ENCODE data around the gene MMP12. TPM values are rescaled to one million over a fixed set of nuclear protein-coding genes. Genes with fewer than 3 reads are reported as not detected.

MMP12 gene
- total RNA-seq, 1 experiment from 2014 or later: not detected

DNA sequence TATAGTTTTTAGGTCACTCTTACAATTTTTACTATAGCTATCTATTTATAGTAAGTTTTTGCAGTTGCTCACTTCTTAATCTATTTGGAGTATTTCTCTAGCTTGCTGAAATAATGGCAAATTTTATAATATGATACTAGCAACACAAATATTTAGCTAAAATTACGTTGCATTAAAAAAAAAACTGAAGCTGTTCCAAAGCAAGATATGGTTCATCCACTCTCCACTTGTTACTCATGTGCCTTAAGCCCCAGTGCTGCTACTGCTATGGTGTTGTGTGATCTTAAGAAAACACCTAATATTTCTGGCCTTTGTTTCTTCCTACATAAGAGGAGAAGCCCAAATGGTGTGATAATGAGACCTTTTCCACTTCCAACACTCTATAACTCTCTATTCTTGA is 31.9 kb downstream of the MMP12 start:
- BruUV-seq (replicated peaks): no TSS peak

DNA sequence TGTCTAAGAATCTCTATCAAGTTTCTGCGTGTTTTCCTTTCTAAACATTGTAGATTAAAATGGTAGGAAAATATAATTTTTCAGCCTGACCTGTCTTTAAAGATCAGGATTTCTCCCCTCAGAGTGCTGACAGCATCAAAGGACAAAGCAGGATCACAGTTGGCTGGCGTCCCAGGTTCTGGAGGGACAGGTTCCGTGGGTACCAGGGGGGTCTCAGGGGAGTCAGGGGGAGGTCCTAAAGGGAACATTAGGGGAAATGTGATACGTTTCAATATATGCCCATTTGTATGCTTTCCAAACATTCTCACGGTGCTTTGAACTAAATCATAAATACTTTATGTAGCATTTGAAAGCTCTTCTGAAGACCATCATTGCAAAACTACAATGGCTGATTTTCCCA is 34.8 kb downstream of the MMP12 start:
- ChIA-PET POLR2A (no interaction called here), CTCF (no interaction called here)
- TF ChIP-seq, protein P1, sequence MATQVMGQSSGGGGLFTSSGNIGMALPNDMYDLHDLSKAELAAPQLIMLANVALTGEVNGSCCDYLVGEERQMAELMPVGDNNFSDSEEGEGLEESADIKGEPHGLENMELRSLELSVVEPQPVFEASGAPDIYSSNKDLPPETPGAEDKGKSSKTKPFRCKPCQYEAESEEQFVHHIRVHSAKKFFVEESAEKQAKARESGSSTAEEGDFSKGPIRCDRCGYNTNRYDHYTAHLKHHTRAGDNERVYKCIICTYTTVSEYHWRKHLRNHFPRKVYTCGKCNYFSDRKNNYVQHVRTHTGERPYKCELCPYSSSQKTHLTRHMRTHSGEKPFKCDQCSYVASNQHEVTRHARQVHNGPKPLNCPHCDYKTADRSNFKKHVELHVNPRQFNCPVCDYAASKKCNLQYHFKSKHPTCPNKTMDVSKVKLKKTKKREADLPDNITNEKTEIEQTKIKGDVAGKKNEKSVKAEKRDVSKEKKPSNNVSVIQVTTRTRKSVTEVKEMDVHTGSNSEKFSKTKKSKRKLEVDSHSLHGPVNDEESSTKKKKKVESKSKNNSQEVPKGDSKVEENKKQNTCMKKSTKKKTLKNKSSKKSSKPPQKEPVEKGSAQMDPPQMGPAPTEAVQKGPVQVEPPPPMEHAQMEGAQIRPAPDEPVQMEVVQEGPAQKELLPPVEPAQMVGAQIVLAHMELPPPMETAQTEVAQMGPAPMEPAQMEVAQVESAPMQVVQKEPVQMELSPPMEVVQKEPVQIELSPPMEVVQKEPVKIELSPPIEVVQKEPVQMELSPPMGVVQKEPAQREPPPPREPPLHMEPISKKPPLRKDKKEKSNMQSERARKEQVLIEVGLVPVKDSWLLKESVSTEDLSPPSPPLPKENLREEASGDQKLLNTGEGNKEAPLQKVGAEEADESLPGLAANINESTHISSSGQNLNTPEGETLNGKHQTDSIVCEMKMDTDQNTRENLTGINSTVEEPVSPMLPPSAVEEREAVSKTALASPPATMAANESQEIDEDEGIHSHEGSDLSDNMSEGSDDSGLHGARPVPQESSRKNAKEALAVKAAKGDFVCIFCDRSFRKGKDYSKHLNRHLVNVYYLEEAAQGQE (IDR thresholded peaks at IDR 0.05; ENCODE audit: insufficient read depth in 1 of 2, low read depth in 2 of 2, low read length in 1 of 2): no peak
- TF ChIP-seq SIN3A (IDR thresholded peaks at IDR 0.05; ENCODE audit: borderline replicate concordance, insufficient read depth, low read depth, low read length) (no peak), POLR2AphosphoS5 (IDR thresholded peaks at IDR 0.05; ENCODE audit: low read depth, low read length) (no peak), TCF7L2 (IDR thresholded peaks at IDR 0.05; ENCODE audit: low read depth, low read length) (no peak)
- TF ChIP-seq, protein P2, sequence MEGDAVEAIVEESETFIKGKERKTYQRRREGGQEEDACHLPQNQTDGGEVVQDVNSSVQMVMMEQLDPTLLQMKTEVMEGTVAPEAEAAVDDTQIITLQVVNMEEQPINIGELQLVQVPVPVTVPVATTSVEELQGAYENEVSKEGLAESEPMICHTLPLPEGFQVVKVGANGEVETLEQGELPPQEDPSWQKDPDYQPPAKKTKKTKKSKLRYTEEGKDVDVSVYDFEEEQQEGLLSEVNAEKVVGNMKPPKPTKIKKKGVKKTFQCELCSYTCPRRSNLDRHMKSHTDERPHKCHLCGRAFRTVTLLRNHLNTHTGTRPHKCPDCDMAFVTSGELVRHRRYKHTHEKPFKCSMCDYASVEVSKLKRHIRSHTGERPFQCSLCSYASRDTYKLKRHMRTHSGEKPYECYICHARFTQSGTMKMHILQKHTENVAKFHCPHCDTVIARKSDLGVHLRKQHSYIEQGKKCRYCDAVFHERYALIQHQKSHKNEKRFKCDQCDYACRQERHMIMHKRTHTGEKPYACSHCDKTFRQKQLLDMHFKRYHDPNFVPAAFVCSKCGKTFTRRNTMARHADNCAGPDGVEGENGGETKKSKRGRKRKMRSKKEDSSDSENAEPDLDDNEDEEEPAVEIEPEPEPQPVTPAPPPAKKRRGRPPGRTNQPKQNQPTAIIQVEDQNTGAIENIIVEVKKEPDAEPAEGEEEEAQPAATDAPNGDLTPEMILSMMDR (IDR thresholded peaks at IDR 0.05): no peak
- Histone ChIP-seq H3K36me3 (ENCODE audit: control insufficient read depth, insufficient read depth, low read length) (no peaks in the 10 kb centered on the region), H3K4me3 (ENCODE audit: low read depth in 2 of 2, low read length in 2 of 2) (no peak overlapping the region), H3K4me1 (ENCODE audit: control insufficient read depth, insufficient read depth, low read length) (no peaks in the 10 kb centered on the region), H3K9me3 (ENCODE audit: control insufficient read depth, insufficient read depth, low read depth, low read length) (no peaks in the 10 kb centered on the region), H3K27me3 (ENCODE audit: control insufficient read depth, insufficient read depth, low read length) (peaks cover 25% of the 10 kb centered on the region), H3K27ac (ENCODE audit: low read length) (no peak overlapping the region)
- DNase-seq (ENCODE audit: low read depth, low spot score) (no peak), ATAC-seq (no peak)
- intact Hi-C loops (cut with micrococcal nuclease; ENCODE audit: unreplicated experiment) (no loop called here), in situ Hi-C loops (cut with HindIII; ENCODE audit: low pct_unique_long_range_greater_than_20kb, low sequenced_read_pairs) (no loop called here)
- no TSS peak for BruUV-seq (replicated peaks)

More for the DNA sequence above, 31.9 kb downstream of the MMP12 start:
- Histone ChIP-seq H3K27me3 (ENCODE audit: control insufficient read depth, insufficient read depth, low read length) (peaks cover 18% of the 10 kb centered on the region), H3K4me3 (ENCODE audit: low read depth in 2 of 2, low read length in 2 of 2) (no peak overlapping the region), H3K9me3 (ENCODE audit: control insufficient read depth, insufficient read depth, low read depth, low read length) (no peaks in the 10 kb centered on the region), H3K36me3 (ENCODE audit: control insufficient read depth, insufficient read depth, low read length) (no peaks in the 10 kb centered on the region), H3K4me1 (ENCODE audit: control insufficient read depth, insufficient read depth, low read length) (no peaks in the 10 kb centered on the region), H3K27ac (ENCODE audit: low read length) (no peak overlapping the region)
- ChIA-PET CTCF (no interaction called here), POLR2A (no interaction called here)
- DNase-seq (ENCODE audit: low read depth, low spot score): no peak
- in situ Hi-C loops (cut with HindIII; ENCODE audit: low pct_unique_long_range_greater_than_20kb, low sequenced_read_pairs) (no loop called here), intact Hi-C loops (cut with micrococcal nuclease; ENCODE audit: unreplicated experiment) (no loop called here)
- TF ChIP-seq SIN3A (IDR thresholded peaks at IDR 0.05; ENCODE audit: borderline replicate concordance, insufficient read depth, low read depth, low read length): no peak
- TF ChIP-seq, protein P1 (IDR thresholded peaks at IDR 0.05; ENCODE audit: insufficient read depth in 1 of 2, low read depth in 2 of 2, low read length in 1 of 2): no peak
- no peak for TF ChIP-seq POLR2AphosphoS5 (IDR thresholded peaks at IDR 0.05; ENCODE audit: low read depth, low read length)
- no peak for TF ChIP-seq TCF7L2 (IDR thresholded peaks at IDR 0.05; ENCODE audit: low read depth, low read length)
- TF ChIP-seq, protein P2 (IDR thresholded peaks at IDR 0.05): no peak
- no peak for ATAC-seq
